GM23338 (cell line): ENCODE measurements around the gene KHK. TPM values are rescaled to one million over a fixed set of nuclear protein-coding genes. Genes with fewer than 3 reads are reported as not detected.
A peak's percentile ranks its signal among the peaks of the same experiment; 100 is the strongest.

Source experiments
- ATAC-seq: fragments of 200-7000 bp; cut with Tn5 transposase; 3 replicates; pipeline ENCODE4 v1.9.1; 2020
- DNase-seq: peaks from one replicate; pipeline ENCODE4 v3.0.0-alpha.2; 2015; ENCODE audit warnings: low spot score
- H2AFZ ChIP-seq: fragments of 200-600 bp; sonication (generic); 2 replicates; pipeline ENCODE4 v1.8.0; 2016; ENCODE audit warnings: antibody characterized with exemption, mild to moderate bottlenecking, moderate library complexity
- H3F3A ChIP-seq: fragments of 200-600 bp; sonication (generic); replicated peaks from 2 replicates; pipeline ENCODE4 v1.8.0; 2017; ENCODE audit warnings: antibody characterized with exemption, mixed run types, low read depth
- H3K27ac ChIP-seq: fragments of 200-600 bp; sonication (generic); 2 replicates; pipeline ENCODE4 v1.6.1; 2016; ENCODE audit warnings: low read depth
- H3K27me3 ChIP-seq: fragments of 200-600 bp; sonication (generic); 2 replicates; pipeline ENCODE4 v1.8.0; 2016; ENCODE audit warnings: mild to moderate bottlenecking, mixed run types, moderate library complexity; ENCODE audit not compliant: insufficient read depth
- H3K36me3 ChIP-seq: fragments of 200-600 bp; sonication (generic); 2 replicates; pipeline ENCODE4 v1.8.0; 2016; ENCODE audit warnings: mild to moderate bottlenecking; ENCODE audit not compliant: insufficient read depth
- H3K4me1 ChIP-seq: fragments of 200-600 bp; sonication (generic); 2 replicates; pipeline ENCODE4 v1.8.0; 2016; ENCODE audit warnings: mild to moderate bottlenecking, moderate library complexity; ENCODE audit not compliant: insufficient read depth
- H3K4me2 ChIP-seq: fragments of 200-600 bp; sonication (generic); 2 replicates; pipeline ENCODE4 v1.7.1; 2017; ENCODE audit warnings: mixed run types
- H3K4me3 ChIP-seq: fragments of 200-600 bp; sonication (generic); 2 replicates; pipeline ENCODE4 v1.6.1; 2016; ENCODE audit warnings: mixed run types
- H3K79me2 ChIP-seq: fragments of 200-600 bp; sonication (generic); replicated peaks from 2 replicates; pipeline ENCODE4 v1.8.0; 2017; ENCODE audit warnings: mild to moderate bottlenecking; ENCODE audit not compliant: insufficient read depth
- H3K9me2 ChIP-seq: fragments of 200-600 bp; sonication (generic); 2 replicates; pipeline ENCODE4 v1.8.0; 2017; ENCODE audit not compliant: insufficient read depth
- H4K20me1 ChIP-seq: fragments of 200-600 bp; sonication (generic); replicated peaks from 2 replicates; pipeline ENCODE4 v1.8.0; 2017; ENCODE audit warnings: mild to moderate bottlenecking; ENCODE audit not compliant: insufficient read depth
- H3K27ac Mint-ChIP-seq: 2 replicates; pipeline ENCODE4 v1.8.0; 2020; ENCODE audit warnings: inconsistent platforms, mild to moderate bottlenecking, moderate library complexity, mixed read lengths
- H3K27me3 Mint-ChIP-seq: 3 replicates; pipeline ENCODE4 v1.8.0; 2022; ENCODE audit warnings: low read depth, mild to moderate bottlenecking, moderate library complexity, mixed read lengths, inconsistent platforms; ENCODE audit not compliant: insufficient read depth, poor library complexity
- H3K36me3 Mint-ChIP-seq: 3 replicates; pipeline ENCODE4 v1.8.0; 2021; ENCODE audit warnings: low read depth, mild to moderate bottlenecking, inconsistent platforms, moderate library complexity, mixed read lengths
- H3K4me1 Mint-ChIP-seq: 3 replicates; pipeline ENCODE4 v1.8.0; 2020; ENCODE audit warnings: mild to moderate bottlenecking, inconsistent platforms, mixed read lengths
- H3K4me3 Mint-ChIP-seq: 3 replicates; pipeline ENCODE4 v1.8.0; 2021; ENCODE audit warnings: moderate library complexity, mild to moderate bottlenecking, inconsistent platforms, mixed read lengths
- H3K9me3 Mint-ChIP-seq: 3 replicates; pipeline ENCODE4 v1.8.0; 2020; ENCODE audit warnings: moderate library complexity, mild to moderate bottlenecking, inconsistent platforms, mixed read lengths
- JUNB ChIP-seq: IDR thresholded peaks from one replicate; pipeline ENCODE4 v1.6.1; 2016; ENCODE audit warnings: antibody characterized with exemption; ENCODE audit not compliant: unreplicated experiment
- STAT1 ChIP-seq: IDR thresholded peaks from one replicate; pipeline ENCODE4 v1.6.1; 2016; ENCODE audit warnings: antibody characterized with exemption; ENCODE audit not compliant: unreplicated experiment
- ZNF114 ChIP-seq: fragments of 250-450 bp; sonication (Bioruptor Pico); IDR thresholded peaks from 2 replicates; pipeline ENCODE4 v1.5.0; 2020; ENCODE audit warnings: mild to moderate bottlenecking, moderate library complexity
- ZNF331 ChIP-seq: fragments of 250-450 bp; sonication (Bioruptor Pico); IDR thresholded peaks from 2 replicates; pipeline ENCODE4 v1.5.0; 2020; ENCODE audit warnings: low read depth, mild to moderate bottlenecking, moderate library complexity
- ZNF462 ChIP-seq: fragments of 250-450 bp; sonication (Bioruptor Pico); IDR thresholded peaks from 2 replicates; pipeline ENCODE4 v1.5.0; 2020; ENCODE audit warnings: mild to moderate bottlenecking, moderate library complexity
- polyA plus RNA-seq: library from polyadenylated mRNA; unstranded; fragments of >200 nt; fragmentation: Nextera tagmentation; extraction: Ambion mirVana; gene quantifications from 2 replicates; pipeline ENCODE4 v1.2.1, GENCODE V29; 2016
- total RNA-seq: library from RNA; depleted of rRNA; stranded (reverse); fragments of >200 nt; shearing (Covaris generic); gene quantifications from 2 replicates; pipeline ENCODE4 v1.2.3, GENCODE V29; 2014

Gene KHK
- total and polyA plus RNA-seq, 2 experiments from 2014 or later: 9.7 TPM

- TF ChIP-seq ZNF462: no peak
- TF ChIP-seq STAT1: no peak
- no peak for TF ChIP-seq JUNB
Observed at GRCh38 chr2:27080603-27080936, 6.0 kb upstream of the KHK start (continued).

DNA sequence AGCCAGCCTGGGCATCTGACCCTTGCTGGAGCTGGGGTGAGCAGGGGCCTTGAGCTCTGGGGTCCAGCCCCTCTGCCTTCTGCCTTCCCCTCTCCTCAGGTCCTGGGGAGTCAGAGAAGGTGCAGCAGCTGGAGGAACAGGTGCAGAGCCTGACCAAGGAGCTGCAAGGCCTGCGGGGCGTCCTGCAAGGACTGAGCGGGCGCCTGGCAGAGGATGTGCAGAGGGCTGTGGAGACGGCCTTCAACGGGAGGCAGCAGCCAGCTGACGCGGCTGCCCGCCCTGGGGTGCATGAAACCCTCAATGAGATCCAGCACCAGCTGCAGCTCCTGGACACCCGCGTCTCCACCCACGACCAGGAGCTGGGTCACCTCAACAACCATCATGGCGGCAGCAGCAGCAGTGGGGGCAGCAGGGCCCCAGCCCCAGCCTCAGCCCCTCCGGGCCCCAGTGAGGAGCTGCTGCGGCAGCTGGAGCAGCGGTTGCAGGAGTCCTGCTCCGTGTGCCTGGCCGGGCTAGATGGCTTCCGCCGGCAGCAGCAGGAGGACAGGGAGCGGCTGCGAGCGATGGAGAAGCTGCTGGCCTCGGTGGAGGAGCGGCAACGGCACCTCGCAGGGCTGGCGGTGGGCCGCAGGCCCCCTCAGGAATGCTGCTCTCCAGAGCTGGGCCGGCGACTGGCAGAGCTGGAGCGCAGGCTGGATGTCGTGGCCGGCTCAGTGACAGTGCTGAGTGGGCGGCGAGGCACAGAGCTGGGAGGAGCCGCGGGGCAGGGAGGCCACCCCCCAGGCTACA lies 4.4 kb upstream of the KHK start:
- H3K36me3 Mint-ChIP-seq: no peaks in the 10 kb centered on the region
- no peak for DNase-seq
- TF ChIP-seq ZNF114 (no peak), ZNF331 (CRISPR knock-in tag) (no peak), STAT1 (no peak)
- no peak overlapping the region for H3K27ac Mint-ChIP-seq
- H4K20me1 ChIP-seq: no peaks in the 10 kb centered on the region
- no peaks in the 10 kb centered on the region for H3K36me3 ChIP-seq
- H3K4me3 ChIP-seq: no peak overlapping the region
- peak overlapping the region; percentile 61; the same call in 1 of the 2 replicates for H3K4me2 ChIP-seq
- H3F3A ChIP-seq: 0 out of 2 replicates have a peak, but pooled peaks cover 5% of the 10 kb centered on the region
- no peaks in the 10 kb centered on the region for H3K9me2 ChIP-seq
- no peak overlapping the region for H3K27ac ChIP-seq
- peaks cover 29% of the 10 kb centered on the region for H3K27me3 Mint-ChIP-seq
- H3K4me1 ChIP-seq: peaks cover 11% of the 10 kb centered on the region
- ATAC-seq: no peak
- peaks cover 40% of the 10 kb centered on the region for H3K4me1 Mint-ChIP-seq
- H2AFZ ChIP-seq: no peak overlapping the region
- H3K27me3 ChIP-seq: peaks cover 11% of the 10 kb centered on the region
- no peaks in the 10 kb centered on the region for H3K79me2 ChIP-seq
- H3K9me3 Mint-ChIP-seq: no peaks in the 10 kb centered on the region; the same call in 2 of the 3 replicates
- no peak overlapping the region for H3K4me3 Mint-ChIP-seq
